Spinal cord (tissue), 10 donors: ENCODE measurements around the gene RPS27L. TPM values are rescaled to one million over a fixed set of nuclear protein-coding genes. Genes with fewer than 3 reads are reported as not detected.

ENCODE experiments used
- DNase-seq, 6 donors: peaks; one replicate each; pipeline versions ENCODE4 v3.0.0 to v3.0.0-alpha.2; 2013 to 2015; ENCODE audit warnings: low spot score in 6 of 6, low read depth in 4 of 6
- H3K27ac ChIP-seq: one replicate; pipeline ENCODE4 v1.5.1; 2013; ENCODE audit warnings: low read depth, low read length, control low read depth
- H3K27me3 ChIP-seq: one replicate; pipeline ENCODE4 v1.6.1; 2013; ENCODE audit warnings: low read length; ENCODE audit not compliant: control insufficient read depth, insufficient read depth
- H3K36me3 ChIP-seq: one replicate; pipeline ENCODE4 v1.6.1; 2013; ENCODE audit warnings: low read length; ENCODE audit not compliant: control insufficient read depth, insufficient read depth
- H3K4me1 ChIP-seq: one replicate; pipeline ENCODE4 v1.6.1; 2013; ENCODE audit warnings: low read length; ENCODE audit not compliant: control insufficient read depth, insufficient read depth
- H3K4me3 ChIP-seq: one replicate; pipeline ENCODE4 v1.5.1; 2013; ENCODE audit warnings: low read depth, low read length, control low read depth
- H3K9me3 ChIP-seq: one replicate; pipeline ENCODE4 v1.6.1; 2013; ENCODE audit warnings: low read length; ENCODE audit not compliant: control insufficient read depth, insufficient read depth
- WGBS: methylation state at CpG from one replicate; pipeline ENCODE4 v1.1.5; 2013; ENCODE audit warnings: missing lambda C conversion rate; ENCODE audit not compliant: insufficient coverage; 5-methylcytosine and 5-hydroxymethylcytosine counted together
- polyA plus RNA-seq, 2 donors: library from polyadenylated mRNA; unstranded; fragments of 120-200 nt; gene quantifications; one replicate each; pipeline ENCODE4 v1.2.1, GENCODE V29; 2013; ENCODE audit not compliant: insufficient read length in 2 of 2
- total RNA-seq, 2 donors: library from RNA; depleted of rRNA in 1 of 2; stranded (reverse); fragments of 120-200 nt in 1 of 2; fragments of >200 nt in 1 of 2; gene quantifications; one replicate each; pipeline versions ENCODE4 v1.2.3 to v1.2.4, GENCODE V29; 2013 to 2014
- donor health status: healthy.

RPS27L gene
- total and polyA plus RNA-seq, 4 donors: 86.2 to 111 (median 90.5) TPM

- 89% methylated on average over 3 of the region's 3 CpGs for WGBS
- H3K27me3 ChIP-seq: no peaks in the 10 kb centered on the region
- H3K36me3 ChIP-seq: peaks cover 24% of the 10 kb centered on the region
Observed at GRCh38 chr15:63146684-63147083, 10.6 kb downstream of the RPS27L start.

GRCh38 chr15:63145426-63145825 lies 11.9 kb downstream of the RPS27L start:
- H3K27ac ChIP-seq: no peak overlapping the region
- H3K36me3 ChIP-seq: peaks cover 20% of the 10 kb centered on the region
- 60% methylated on average over 1 of the region's 2 CpGs for WGBS
- no peaks in the 10 kb centered on the region for H3K4me1 ChIP-seq
- H3K27me3 ChIP-seq: no peaks in the 10 kb centered on the region
- DNase-seq: no peak
- no peaks in the 10 kb centered on the region for H3K9me3 ChIP-seq
- H3K4me3 ChIP-seq: no peak overlapping the region

More at GRCh38 chr15:63146684-63147083, 10.6 kb downstream of the RPS27L start:
- no peak overlapping the region for H3K4me3 ChIP-seq
- no peaks in the 10 kb centered on the region for H3K4me1 ChIP-seq
- DNase-seq: peak in 1 of 6 donors; percentile 19
- H3K9me3 ChIP-seq: no peaks in the 10 kb centered on the region
- no peak overlapping the region for H3K27ac ChIP-seq

- H3K9me3 ChIP-seq: no peaks in the 10 kb centered on the region
- WGBS: no CpG with 5 or more reads among the region's 2 CpGs
- H3K27me3 ChIP-seq: no peaks in the 10 kb centered on the region
- no peak for DNase-seq
- no peak overlapping the region for H3K4me3 ChIP-seq
- H3K36me3 ChIP-seq: peaks cover 5% of the 10 kb centered on the region
- H3K27ac ChIP-seq: no peak overlapping the region
- no peaks in the 10 kb centered on the region for H3K4me1 ChIP-seq
Observed at GRCh38 chr15:63140936-63141335, 16.3 kb downstream of the RPS27L start.

- WGBS: no CpG with 5 or more reads among the region's 2 CpGs
- Histone ChIP-seq H3K36me3 (no peaks in the 10 kb centered on the region), H3K27me3 (no peaks in the 10 kb centered on the region), H3K27ac (no peak overlapping the region), H3K9me3 (no peaks in the 10 kb centered on the region), H3K4me1 (no peaks in the 10 kb centered on the region), H3K4me3 (no peak overlapping the region)
- no peak for DNase-seq
Observed at GRCh38 chr15:63136742-63137141, 20.5 kb downstream of the RPS27L start.

- H3K27ac ChIP-seq: no peak overlapping the region
- 91% methylated on average over 2 of the region's 3 CpGs for WGBS
- no peaks in the 10 kb centered on the region for H3K9me3 ChIP-seq
- H3K4me3 ChIP-seq: no peak overlapping the region
- no peaks in the 10 kb centered on the region for H3K27me3 ChIP-seq
- no peak for DNase-seq
- H3K36me3 ChIP-seq: peaks cover 4% of the 10 kb centered on the region
- no peaks in the 10 kb centered on the region for H3K4me1 ChIP-seq
Observed at GRCh38 chr15:63135804-63136203, 21.5 kb downstream of the RPS27L start.

GRCh38 chr15:63135281-63135680 lies 22.0 kb downstream of the RPS27L start:
- Histone ChIP-seq H3K4me3 (no peak overlapping the region), H3K27ac (no peak overlapping the region), H3K4me1 (no peaks in the 10 kb centered on the region), H3K27me3 (no peaks in the 10 kb centered on the region), H3K9me3 (no peaks in the 10 kb centered on the region), H3K36me3 (peaks cover 6% of the 10 kb centered on the region)
- no peak for DNase-seq
- WGBS: 100% methylated on average over 5 of the region's 5 CpGs

GRCh38 chr15:63134245-63134985 lies 22.9 kb downstream of the RPS27L start:
- H3K27ac ChIP-seq: no peak overlapping the region
- H3K4me1 ChIP-seq: no peaks in the 10 kb centered on the region
- no peaks in the 10 kb centered on the region for H3K27me3 ChIP-seq
- peaks cover 8% of the 10 kb centered on the region for H3K36me3 ChIP-seq
- H3K4me3 ChIP-seq: no peak overlapping the region
- no peaks in the 10 kb centered on the region for H3K9me3 ChIP-seq
- no peak for DNase-seq
- 80% methylated on average over 1 of the region's 2 CpGs for WGBS

- no peak for DNase-seq
- H3K27me3 ChIP-seq: no peaks in the 10 kb centered on the region
- no peak overlapping the region for H3K27ac ChIP-seq
- H3K36me3 ChIP-seq: peaks cover 11% of the 10 kb centered on the region
- no peaks in the 10 kb centered on the region for H3K4me1 ChIP-seq
- no peak overlapping the region for H3K4me3 ChIP-seq
- WGBS: no CpG with 5 or more reads among the region's 1 CpG
- no peaks in the 10 kb centered on the region for H3K9me3 ChIP-seq
Observed at GRCh38 chr15:63133786-63134185, 23.5 kb downstream of the RPS27L start.

GRCh38 chr15:63126726-63127125 lies 30.6 kb downstream of the RPS27L start:
- H3K27me3 ChIP-seq: no peaks in the 10 kb centered on the region
- H3K4me3 ChIP-seq: no peak overlapping the region
- no peak overlapping the region for H3K27ac ChIP-seq
- WGBS: 83% methylated on average over 1 of the region's 3 CpGs
- H3K9me3 ChIP-seq: no peaks in the 10 kb centered on the region
- no peaks in the 10 kb centered on the region for H3K4me1 ChIP-seq
- H3K36me3 ChIP-seq: peaks cover 17% of the 10 kb centered on the region
- no peak for DNase-seq

GRCh38 chr15:63124506-63124905 lies 32.8 kb downstream of the RPS27L start:
- no peaks in the 10 kb centered on the region for H3K27me3 ChIP-seq
- DNase-seq: no peak
- H3K9me3 ChIP-seq: no peaks in the 10 kb centered on the region
- no peak overlapping the region for H3K4me3 ChIP-seq
- peaks cover 4% of the 10 kb centered on the region for H3K4me1 ChIP-seq
- peaks cover 9% of the 10 kb centered on the region for H3K36me3 ChIP-seq
- WGBS: 93% methylated on average over 9 of the region's 9 CpGs
- H3K27ac ChIP-seq: no peak overlapping the region
